Measurements from ENCODE around the gene NFKBIL1.
"Not testable (repeated sequence)": the region's sequence is repeated elsewhere in the genome, so short reads cannot be mapped to it uniquely, and the experiment has no call there.

The NFKBIL1 gene

GRCh38 chr6:31546958-31547726 is at the start of gene NFKBIL1:
Gene NFKBIL1, plus strand, starts transcription at chr6:31547608. Its CDS starts 87 bp downstream, at chr6:31547695.
- DNase-seq (ENCODE audit: low read depth): peak; percentile 71

- DNase-seq (ENCODE audit: low read depth): no peak
Measured at GRCh38 chr6:31498748-31499147, 48.7 kb upstream of the NFKBIL1 start.

GRCh38 chr6:31499648-31500047 is 47.8 kb upstream of the NFKBIL1 start:
- not testable (repeated sequence) for DNase-seq (ENCODE audit: low read depth)

- DNase-seq (ENCODE audit: low read depth): no peak
Measured at GRCh38 chr6:31502586-31502985, 44.8 kb upstream of the NFKBIL1 start.

GRCh38 chr6:31509036-31509435 is 38.4 kb upstream of the NFKBIL1 start:
- DNase-seq (ENCODE audit: low read depth): not testable (repeated sequence)

- no peak for DNase-seq (ENCODE audit: low read depth)
Measured at GRCh38 chr6:31510007-31510406, 37.4 kb upstream of the NFKBIL1 start.

GRCh38 chr6:31513456-31514165 is 33.8 kb upstream of the NFKBIL1 start:
- no peak for DNase-seq (ENCODE audit: low read depth)

- no peak for DNase-seq (ENCODE audit: low read depth)
Measured at GRCh38 chr6:31521835-31522234, 25.6 kb upstream of the NFKBIL1 start.

- no peak for DNase-seq (ENCODE audit: low read depth)
Measured at GRCh38 chr6:31525553-31525931, 21.9 kb upstream of the NFKBIL1 start.

GRCh38 chr6:31525932-31526591 is 21.3 kb upstream of the NFKBIL1 start:
- DNase-seq (ENCODE audit: low read depth): no peak

GRCh38 chr6:31528307-31528777 is 19.1 kb upstream of the NFKBIL1 start:
- DNase-seq (ENCODE audit: low read depth): no peak

- DNase-seq (ENCODE audit: low read depth): no peak
Measured at GRCh38 chr6:31528821-31529328, 18.5 kb upstream of the NFKBIL1 start, which contains the start of gene MCCD1. Gene MCCD1, plus strand, starts transcription at chr6:31528962. Its CDS starts 53 bp downstream, at chr6:31529015.

- no peak for DNase-seq (ENCODE audit: low read depth)
Measured at GRCh38 chr6:31529329-31530150, 17.9 kb upstream of the NFKBIL1 start.

- DNase-seq (ENCODE audit: low read depth): no peak
Measured at GRCh38 chr6:31530659-31531058, 16.7 kb upstream of the NFKBIL1 start.

GRCh38 chr6:31531162-31531561 is 16.2 kb upstream of the NFKBIL1 start:
- no peak for DNase-seq (ENCODE audit: low read depth)

- DNase-seq (ENCODE audit: low read depth): no peak
Measured at GRCh38 chr6:31531771-31532643, 15.4 kb upstream of the NFKBIL1 start.

GRCh38 chr6:31532644-31533454 is 14.6 kb upstream of the NFKBIL1 start:
- no peak for DNase-seq (ENCODE audit: low read depth)

GRCh38 chr6:31533455-31533841 is 14.0 kb upstream of the NFKBIL1 start:
- no peak for DNase-seq (ENCODE audit: low read depth)

- no peak for DNase-seq (ENCODE audit: low read depth)
Measured at GRCh38 chr6:31534011-31534410, 13.4 kb upstream of the NFKBIL1 start.
